SU-DHL-6 (cell line): ENCODE results near the gene BMP7.

Experiments
- H2AFZ ChIP-seq: fragments of 200-600 bp; sonication (generic); 2 replicates; pipeline ENCODE4 v1.6.1; 2014; ENCODE audit warnings: low read depth, mild to moderate bottlenecking, moderate library complexity, mixed read lengths, antibody characterized with exemption, low read length; ENCODE audit not compliant: severe bottlenecking
- H3F3A ChIP-seq: fragments of 200-600 bp; shearing (Covaris generic); 2 replicates; pipeline ENCODE4 v1.6.0; 2016; ENCODE audit warnings: antibody characterized with exemption, mild to moderate bottlenecking; ENCODE audit not compliant: insufficient read depth
- H3K27ac ChIP-seq: fragments of 200-600 bp; sonication (generic); 2 replicates; pipeline ENCODE4 v1.5.1; 2016; ENCODE audit warnings: low read depth, mild to moderate bottlenecking, low read length, moderate library complexity, mixed read lengths
- H3K27me3 ChIP-seq: fragments of 200-600 bp; sonication (generic), shearing (Covaris generic); 2 replicates; pipeline ENCODE4 v1.6.0; 2014; ENCODE audit warnings: mild to moderate bottlenecking, low read length
- H3K36me3 ChIP-seq: fragments of 200-600 bp; sonication (generic); 2 replicates; pipeline ENCODE4 v1.6.1; 2014; ENCODE audit warnings: mild to moderate bottlenecking, low read length, mixed read lengths
- H3K4me2 ChIP-seq: fragments of 300-600, 200-600 bp; shearing (Covaris generic), sonication (generic); 2 replicates; pipeline ENCODE4 v1.6.0; 2014; ENCODE audit warnings: low read length, low read depth, mild to moderate bottlenecking; ENCODE audit not compliant: poor library complexity, severe bottlenecking
- H3K4me3 ChIP-seq: fragments of 200-600 bp; sonication (generic); 2 replicates; pipeline ENCODE4 v1.5.1; 2014; ENCODE audit warnings: antibody characterized with exemption, low read length, mild to moderate bottlenecking, mixed read lengths; ENCODE audit not compliant: insufficient read depth, poor library complexity, severe bottlenecking
- H3K79me2 ChIP-seq: fragments of 200-600 bp; sonication (generic); 2 replicates; pipeline ENCODE4 v1.6.1; 2014; ENCODE audit warnings: mild to moderate bottlenecking, low read length, moderate library complexity; ENCODE audit not compliant: insufficient read depth
- H3K9ac ChIP-seq: fragments of 200-600 bp; sonication (generic); 2 replicates; pipeline ENCODE4 v1.7.0; 2014; ENCODE audit warnings: mild to moderate bottlenecking, low read length
- H3K9me2 ChIP-seq: fragments of 200-600 bp; sonication (generic); replicated peaks from 2 replicates; pipeline ENCODE4 v1.6.1; 2014; ENCODE audit warnings: low read length; ENCODE audit not compliant: insufficient read depth
- H3K9me3 ChIP-seq: fragments of 200-600 bp; sonication (generic); 2 replicates; pipeline ENCODE4 v1.6.1; 2014; ENCODE audit warnings: low read length, mixed read lengths; ENCODE audit not compliant: insufficient read depth
- H4K20me1 ChIP-seq: fragments of 200-600 bp; sonication (generic); 2 replicates; pipeline ENCODE4 v1.6.1; 2014; ENCODE audit warnings: low read depth, mild to moderate bottlenecking, antibody characterized with exemption, low read length, moderate library complexity, mixed read lengths
- EZH2phosphoT487 ChIP-seq: fragments of 200-600 bp; sonication (generic), shearing (Covaris generic); conservative IDR thresholded peaks from 2 replicates; pipeline ENCODE4 v1.6.1; 2018; ENCODE audit warnings: mild to moderate bottlenecking, antibody characterized with exemption, low read length, moderate library complexity, mixed read lengths
- TF ChIP-seq, protein P1 (sequence below): fragments of 200-600 bp; sonication (generic); IDR thresholded peaks from one replicate; pipeline ENCODE4 v1.5.1; 2017; ENCODE audit warnings: antibody characterized with exemption, mild to moderate bottlenecking, low read length, moderate library complexity; ENCODE audit not compliant: insufficient read depth, poor library complexity, severe bottlenecking

BMP7 gene

GRCh38 chr20:57256205-57256604 is 10.2 kb downstream of the BMP7 start:
- Histone ChIP-seq H4K20me1 (peaks cover 7% of the 10 kb centered on the region; the same call in 1 of the 2 replicates), H3K36me3 (no peaks in the 10 kb centered on the region), H3K9ac (peak overlapping the region; percentile 9; the same call in 1 of the 2 replicates), H3K9me2 (no peaks in the 10 kb centered on the region), H3K4me2 (peak overlapping the region; percentile 97), H3K79me2 (peaks cover 100% of the 10 kb centered on the region), H2AFZ (no peak overlapping the region), H3F3A (peaks cover 63% of the 10 kb centered on the region), H3K4me3 (no peak overlapping the region), H3K27ac (peak overlapping the region; percentile 86), H3K9me3 (no peaks in the 10 kb centered on the region), H3K27me3 (no peaks in the 10 kb centered on the region)
- no peak for TF ChIP-seq EZH2phosphoT487
- TF ChIP-seq, protein P1, sequence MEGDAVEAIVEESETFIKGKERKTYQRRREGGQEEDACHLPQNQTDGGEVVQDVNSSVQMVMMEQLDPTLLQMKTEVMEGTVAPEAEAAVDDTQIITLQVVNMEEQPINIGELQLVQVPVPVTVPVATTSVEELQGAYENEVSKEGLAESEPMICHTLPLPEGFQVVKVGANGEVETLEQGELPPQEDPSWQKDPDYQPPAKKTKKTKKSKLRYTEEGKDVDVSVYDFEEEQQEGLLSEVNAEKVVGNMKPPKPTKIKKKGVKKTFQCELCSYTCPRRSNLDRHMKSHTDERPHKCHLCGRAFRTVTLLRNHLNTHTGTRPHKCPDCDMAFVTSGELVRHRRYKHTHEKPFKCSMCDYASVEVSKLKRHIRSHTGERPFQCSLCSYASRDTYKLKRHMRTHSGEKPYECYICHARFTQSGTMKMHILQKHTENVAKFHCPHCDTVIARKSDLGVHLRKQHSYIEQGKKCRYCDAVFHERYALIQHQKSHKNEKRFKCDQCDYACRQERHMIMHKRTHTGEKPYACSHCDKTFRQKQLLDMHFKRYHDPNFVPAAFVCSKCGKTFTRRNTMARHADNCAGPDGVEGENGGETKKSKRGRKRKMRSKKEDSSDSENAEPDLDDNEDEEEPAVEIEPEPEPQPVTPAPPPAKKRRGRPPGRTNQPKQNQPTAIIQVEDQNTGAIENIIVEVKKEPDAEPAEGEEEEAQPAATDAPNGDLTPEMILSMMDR = no peak

DNA sequence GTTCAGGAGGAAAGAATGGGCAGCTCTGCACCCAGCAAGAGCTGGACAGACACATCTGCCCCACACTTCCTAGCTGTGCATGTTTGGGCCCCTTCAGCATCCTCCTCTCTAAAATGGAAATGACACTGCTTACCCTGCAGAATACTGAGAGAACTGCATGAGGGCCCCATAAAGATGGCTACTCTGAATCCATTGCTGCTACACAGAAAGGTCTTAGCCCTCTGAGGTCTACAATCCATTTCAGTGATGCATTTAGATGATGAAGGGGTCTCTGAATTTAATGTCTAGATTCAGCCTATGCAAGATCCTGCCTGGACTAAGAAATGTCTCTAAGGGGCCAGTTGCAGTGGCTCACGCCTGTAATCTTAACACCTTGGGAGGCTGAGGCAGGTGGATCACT is 11.3 kb downstream of the BMP7 start:
- TF ChIP-seq EZH2phosphoT487 = no peak
- TF ChIP-seq, protein P1 = no peak
- Histone ChIP-seq H3K9ac (0 out of 2 replicates have a peak overlapping the region, but pooled peaks have one; percentile 0), H3K9me3 (no peaks in the 10 kb centered on the region), H4K20me1 (peaks cover 4% of the 10 kb centered on the region; the same call in 1 of the 2 replicates), H3K9me2 (no peaks in the 10 kb centered on the region), H3K27me3 (no peaks in the 10 kb centered on the region), H2AFZ (no peak overlapping the region), H3K27ac (peak overlapping the region; percentile 86), H3K79me2 (peaks cover 100% of the 10 kb centered on the region), H3K36me3 (no peaks in the 10 kb centered on the region), H3F3A (peaks cover 62% of the 10 kb centered on the region), H3K4me2 (peak overlapping the region; percentile 97), H3K4me3 (no peak overlapping the region)

DNA sequence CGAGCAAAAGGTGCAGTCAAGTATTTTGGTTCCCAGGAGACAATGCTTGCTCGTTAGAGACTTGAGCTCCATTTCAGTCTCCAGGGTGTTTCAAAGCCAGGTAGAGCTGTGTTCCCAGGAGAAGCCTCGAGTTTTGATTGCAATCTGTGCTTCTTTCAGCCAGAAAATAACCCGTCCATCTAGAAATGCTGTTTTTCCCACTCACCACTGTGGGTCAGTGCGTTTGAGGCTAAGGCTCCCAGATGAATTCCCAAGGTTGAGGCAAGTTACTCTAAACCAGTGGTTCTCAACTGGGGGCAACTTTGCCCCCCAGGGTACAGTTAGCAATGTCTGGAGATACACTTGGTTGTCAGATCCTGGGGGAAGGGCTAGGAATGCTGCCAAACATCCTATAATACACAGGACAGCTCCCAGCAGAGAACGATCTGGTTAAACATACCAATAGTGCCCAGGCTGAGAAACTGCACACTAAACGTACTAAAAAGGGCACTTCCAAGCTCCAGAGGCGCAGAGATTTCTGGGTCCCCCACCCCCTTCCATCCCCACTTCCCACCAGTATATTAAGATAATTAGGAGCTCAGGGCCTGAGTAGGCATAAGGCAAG is 13.8 kb downstream of the BMP7 start:
- Histone ChIP-seq H3K27ac (peak overlapping the region; percentile 75), H3K79me2 (peaks cover 99% of the 10 kb centered on the region), H3K9me3 (no peaks in the 10 kb centered on the region), H3K36me3 (peaks cover 6% of the 10 kb centered on the region; the same call in 1 of the 2 replicates), H3K4me2 (peak overlapping the region; percentile 97), H3K4me3 (peak overlapping the region; percentile 7), H3K27me3 (no peaks in the 10 kb centered on the region), H3F3A (peaks cover 51% of the 10 kb centered on the region), H2AFZ (no peak overlapping the region), H4K20me1 (no peaks in the 10 kb centered on the region), H3K9me2 (no peaks in the 10 kb centered on the region), H3K9ac (peak overlapping the region; percentile 45)
- no peak for TF ChIP-seq EZH2phosphoT487
- TF ChIP-seq, protein P1 = no peak
